Neural crest cell (in vitro differentiated cells): ENCODE results near the gene PSMD14. TPM values are rescaled to one million over a fixed set of nuclear protein-coding genes. Genes with fewer than 3 reads are reported as not detected.
"Not testable (repeated sequence)": the region's sequence is repeated elsewhere in the genome, so short reads cannot be mapped to it uniquely, and the experiment has no call there.

Experiments
- DNase-seq: peaks from one replicate; pipeline ENCODE4 v3.0.0; 2021; ENCODE audit warnings: low read depth, mixed read lengths, low spot score
- H3K27ac Mint-ChIP-seq: one replicate; pipeline ENCODE4 v1.8.0; 2021; ENCODE audit warnings: mild to moderate bottlenecking, mixed read lengths; ENCODE audit not compliant: unreplicated experiment
- H3K27me3 Mint-ChIP-seq: 2 replicates; pipeline ENCODE4 v1.8.0; 2021; ENCODE audit warnings: low read depth, mild to moderate bottlenecking, mixed read lengths
- H3K36me3 Mint-ChIP-seq: 2 replicates; pipeline ENCODE4 v1.8.0; 2021; ENCODE audit warnings: low read depth, mild to moderate bottlenecking, mixed read lengths
- H3K4me1 Mint-ChIP-seq: 2 replicates; pipeline ENCODE4 v1.8.0; 2021; ENCODE audit warnings: mixed read lengths
- H3K4me3 Mint-ChIP-seq: one replicate; pipeline ENCODE4 v1.8.0; 2021; ENCODE audit warnings: mild to moderate bottlenecking, mixed read lengths
- H3K9me3 Mint-ChIP-seq: 2 replicates; pipeline ENCODE4 v1.8.0; 2021; ENCODE audit warnings: mixed read lengths
- CTCF ChIP-seq: fragments of 200-600 bp; sonication (generic); conservative IDR thresholded peaks from 2 replicates; pipeline ENCODE4 v1.5.0; 2021; ENCODE audit warnings: antibody characterized with exemption, mild to moderate bottlenecking
- total RNA-seq: library from RNA; stranded (reverse); gene quantifications from 2 replicates; pipeline ENCODE4 v1.2.1, GENCODE V29; 2021

The PSMD14 gene
- total RNA-seq, 1 donor from 2014 or later: 82.4 TPM

- DNase-seq: no peak
- TF ChIP-seq CTCF: no peak
- H3K9me3 Mint-ChIP-seq: no peaks in the 10 kb centered on the region
- no peak overlapping the region for H3K4me3 Mint-ChIP-seq
- no peaks in the 10 kb centered on the region for H3K27me3 Mint-ChIP-seq
- H3K27ac Mint-ChIP-seq: no peak overlapping the region
- peaks cover 4% of the 10 kb centered on the region for H3K36me3 Mint-ChIP-seq
- peaks cover 37% of the 10 kb centered on the region for H3K4me1 Mint-ChIP-seq
Observed at GRCh38 chr2:161355106-161355505, 46.9 kb downstream of the PSMD14 start.

GRCh38 chr2:161355983-161356382, 47.8 kb downstream of the PSMD14 start:
- Mint-ChIP-seq H3K27me3 (no peaks in the 10 kb centered on the region), H3K9me3 (no peaks in the 10 kb centered on the region), H3K4me3 (no peak overlapping the region), H3K36me3 (peaks cover 9% of the 10 kb centered on the region), H3K27ac (no peak overlapping the region), H3K4me1 (peaks cover 37% of the 10 kb centered on the region)
- no peak for TF ChIP-seq CTCF
- no peak for DNase-seq

- DNase-seq: no peak
Observed at GRCh38 chr2:161357097-161357496, 48.9 kb downstream of the PSMD14 start.

GRCh38 chr2:161358838-161359237, 50.6 kb downstream of the PSMD14 start:
- H3K27me3 Mint-ChIP-seq: no peaks in the 10 kb centered on the region
- H3K36me3 Mint-ChIP-seq: peaks cover 24% of the 10 kb centered on the region
- TF ChIP-seq CTCF: no peak
- no peak overlapping the region for H3K27ac Mint-ChIP-seq
- H3K4me3 Mint-ChIP-seq: no peak overlapping the region
- H3K4me1 Mint-ChIP-seq: peaks cover 15% of the 10 kb centered on the region
- no peak for DNase-seq
- peaks cover 2% of the 10 kb centered on the region for H3K9me3 Mint-ChIP-seq

More at GRCh38 chr2:161357097-161357496, 48.9 kb downstream of the PSMD14 start:
- H3K4me1 Mint-ChIP-seq: peaks cover 31% of the 10 kb centered on the region
- H3K4me3 Mint-ChIP-seq: no peak overlapping the region
- peaks cover 2% of the 10 kb centered on the region for H3K9me3 Mint-ChIP-seq
- no peak for TF ChIP-seq CTCF
- H3K36me3 Mint-ChIP-seq: peaks cover 14% of the 10 kb centered on the region
- H3K27me3 Mint-ChIP-seq: no peaks in the 10 kb centered on the region
- H3K27ac Mint-ChIP-seq: no peak overlapping the region

GRCh38 chr2:161360095-161360654, 52.0 kb downstream of the PSMD14 start:
- H3K27me3 Mint-ChIP-seq, H3K27ac Mint-ChIP-seq, DNase-seq, H3K4me3 Mint-ChIP-seq, H3K4me1 Mint-ChIP-seq, H3K9me3 Mint-ChIP-seq: not testable (repeated sequence)
- H3K36me3 Mint-ChIP-seq: peaks cover 28% of the 10 kb centered on the region

GRCh38 chr2:161362568-161363166, 54.4 kb downstream of the PSMD14 start:
- Mint-ChIP-seq H3K4me1 (peaks cover 4% of the 10 kb centered on the region), H3K9me3 (peaks cover 2% of the 10 kb centered on the region), H3K4me3 (no peak overlapping the region), H3K27ac (no peak overlapping the region), H3K36me3 (peaks cover 31% of the 10 kb centered on the region), H3K27me3 (no peaks in the 10 kb centered on the region)
- no peak for TF ChIP-seq CTCF
- no peak for DNase-seq
